HCT116 (cell line): ENCODE results near the gene RYR3. TPM values are rescaled to one million over a fixed set of nuclear protein-coding genes. Genes with fewer than 3 reads are reported as not detected.

Source experiments
- ATAC-seq: fragments of 200-7000 bp; cut with Tn5 transposase; 2 replicates; pipeline ENCODE4 v1.9.1; 2020; ENCODE audit warnings: mild to moderate bottlenecking, moderate library complexity
- BruUV-seq: library from RNA; stranded (reverse); fragments of 400-500 nt; replicated peaks from 2 replicates; lab custom pipeline; 2021; lab: Mats Ljungman, UMichigan
- CTCF ChIA-PET: fragments of 300-600 bp; sonication (Branson Sonifier 250); formaldehyde crosslinking; loops from one replicate; lab custom pipeline; 2021; ENCODE audit warnings: antibody characterized with exemption; lab: Charles Lee
- POLR2A ChIA-PET: fragments of 300-600, 350-600 bp; sonication (Branson Sonifier 250); formaldehyde crosslinking; loops from one replicate; lab custom pipeline; 2021; ENCODE audit warnings: antibody characterized with exemption; lab: Charles Lee
- RAD21 ChIA-PET, 2 experiments: fragments of 300-600 bp; sonication (Branson Sonifier 250); formaldehyde crosslinking; loops; one replicate each; lab custom pipeline; 2023; ENCODE audit warnings: low total read pairs in 2 of 2; ENCODE audit not compliant: uncharacterized antibody in 2 of 2, unreplicated experiment in 2 of 2, low non-redundant PET in 1 of 2; lab: Charles Lee
- DNase-seq: peaks from one replicate; pipeline ENCODE4 v3.0.0-alpha.2; 2010; ENCODE audit warnings: low read depth, low spot score
- H2AFZ ChIP-seq: fragments of 200-600 bp; shearing (Covaris generic), sonication (generic); 2 replicates; pipeline ENCODE4 v1.6.1; 2017; ENCODE audit warnings: low read depth, mixed run types, mixed read lengths, antibody characterized with exemption, low read length; ENCODE audit not compliant: poor library complexity, severe bottlenecking
- H3K27ac ChIP-seq: 2 replicates; pipeline ENCODE4 v1.5.1; 2012; ENCODE audit warnings: low read depth, low read length
- H3K27me3 ChIP-seq: fragments of 200-600 bp; sonication (generic); 2 replicates; pipeline ENCODE4 v1.6.1; 2016; ENCODE audit warnings: mixed run types, low read length, mixed read lengths; ENCODE audit not compliant: insufficient read depth
- H3K36me3 ChIP-seq, 2 experiments: fragments of 200-500 bp in 1 of 2; fragments of 200-600 bp in 1 of 2; sonication (Bioruptor generic) in 1 of 2; sonication (generic) in 1 of 2; 2 replicates each; pipeline versions ENCODE4 v1.5.1 to v1.6.1; 2014 to 2016; ENCODE audit warnings: low read length in 2 of 2, inconsistent platforms in 1 of 2, mixed read lengths in 1 of 2, mixed run types in 1 of 2; ENCODE audit not compliant: insufficient read depth in 2 of 2, control insufficient read depth in 1 of 2
- H3K4me1 ChIP-seq, 2 experiments: fragments of 200-600 bp in 1 of 2; sonication (generic) in 1 of 2; 2 replicates each; pipeline versions ENCODE4 v1.5.1 to v1.6.1; 2012 to 2017; ENCODE audit warnings: low read length in 2 of 2, inconsistent platforms in 1 of 2, mild to moderate bottlenecking in 1 of 2, mixed read lengths in 1 of 2, mixed run types in 1 of 2, moderate library complexity in 1 of 2; ENCODE audit not compliant: insufficient read depth in 2 of 2, control insufficient read depth in 1 of 2
- H3K4me2 ChIP-seq: fragments of 200-600 bp; sonication (generic); 2 replicates; pipeline ENCODE4 v1.6.1; 2017; ENCODE audit warnings: mixed run types, low read length, mixed read lengths
- H3K4me3 ChIP-seq, 2 experiments: fragments of 200-600 bp in 1 of 2; sonication (generic) in 1 of 2; replicated peaks in 1 of 2; 2 replicates each; pipeline ENCODE4 v1.5.1; 2011 to 2016; ENCODE audit warnings: low read length in 2 of 2, control low read depth in 1 of 2, low read depth in 1 of 2, mild to moderate bottlenecking in 1 of 2, mixed read lengths in 1 of 2, mixed run types in 1 of 2
- H3K79me2 ChIP-seq: fragments of 200-600 bp; sonication (generic); 2 replicates; pipeline ENCODE4 v1.6.1; 2017; ENCODE audit warnings: mild to moderate bottlenecking, mixed run types, low read length, moderate library complexity, mixed read lengths; ENCODE audit not compliant: insufficient read depth
- H3K9ac ChIP-seq: fragments of 200-600 bp; sonication (generic); 2 replicates; pipeline ENCODE4 v1.6.1; 2016; ENCODE audit warnings: low read length, mixed read lengths
- H3K9me2 ChIP-seq: fragments of 200-600 bp; sonication (generic), shearing (Covaris generic); 2 replicates; pipeline ENCODE4 v1.6.1; 2017; ENCODE audit warnings: mixed run types, mild to moderate bottlenecking, moderate library complexity; ENCODE audit not compliant: insufficient read depth
- H3K9me3 ChIP-seq, 2 experiments: fragments of 200-500 bp in 1 of 2; fragments of 200-600 bp in 1 of 2; sonication (Bioruptor generic) in 1 of 2; sonication (generic) in 1 of 2; 2 replicates each; pipeline ENCODE4 v1.6.1; 2014 to 2017; ENCODE audit warnings: low read length in 2 of 2, mixed read lengths in 2 of 2, inconsistent platforms in 1 of 2, low read depth in 1 of 2, mild to moderate bottlenecking in 1 of 2, mixed run types in 1 of 2, moderate library complexity in 1 of 2; ENCODE audit not compliant: control insufficient read depth in 1 of 2, insufficient read depth in 1 of 2
- H4K20me1 ChIP-seq: fragments of 200-600 bp; sonication (generic), shearing (Covaris generic); 2 replicates; pipeline ENCODE4 v1.6.1; 2017; ENCODE audit warnings: mixed run types, mild to moderate bottlenecking, moderate library complexity; ENCODE audit not compliant: insufficient read depth
- CEBPB ChIP-seq: IDR thresholded peaks from 2 replicates; pipeline ENCODE4 v1.6.1; 2012; ENCODE audit warnings: low read depth
- EZH2 ChIP-seq: fragments of 200-600 bp; sonication (generic); IDR thresholded peaks from 2 replicates; pipeline ENCODE4 v1.6.1; 2017; ENCODE audit warnings: antibody characterized with exemption, mixed run types
- JUND ChIP-seq: IDR thresholded peaks from 2 replicates; pipeline ENCODE4 v1.6.1; 2012
- POLR2AphosphoS5 ChIP-seq: IDR thresholded peaks from 2 replicates; pipeline ENCODE4 v1.6.1; 2011; ENCODE audit warnings: mild to moderate bottlenecking, low read depth, low read length, moderate library complexity
- RAD21 ChIP-seq: IDR thresholded peaks from 2 replicates; pipeline ENCODE4 v1.6.1; 2012; ENCODE audit warnings: low read depth, mild to moderate bottlenecking
- YY1 ChIP-seq: IDR thresholded peaks from 2 replicates; pipeline ENCODE4 v1.6.1; 2011; ENCODE audit warnings: low read length, low read depth, moderate library complexity, mild to moderate bottlenecking; ENCODE audit not compliant: insufficient replicate concordance; ENCODE audit errors: extremely low read depth
- ZNF274 ChIP-seq: fragments of 200-500 bp; sonication (Bioruptor generic); IDR thresholded peaks from 2 replicates; pipeline ENCODE4 v1.6.1; 2014; ENCODE audit warnings: mild to moderate bottlenecking, low read depth, low read length, inconsistent platforms
- intact Hi-C: fragments of 100-400 bp; cut with micrococcal nuclease; formaldehyde crosslinking; loops from 2 replicates; pipeline ENCODE4 v1.10.0; 2022
- total RNA-seq: library from RNA; stranded (reverse); gene quantifications from one replicate; pipeline ENCODE4 v1.2.1, GENCODE V29; 2021; ENCODE audit not compliant: unreplicated experiment

Gene RYR3
- total RNA-seq, 1 experiment from 2014 or later = not detected

DNA sequence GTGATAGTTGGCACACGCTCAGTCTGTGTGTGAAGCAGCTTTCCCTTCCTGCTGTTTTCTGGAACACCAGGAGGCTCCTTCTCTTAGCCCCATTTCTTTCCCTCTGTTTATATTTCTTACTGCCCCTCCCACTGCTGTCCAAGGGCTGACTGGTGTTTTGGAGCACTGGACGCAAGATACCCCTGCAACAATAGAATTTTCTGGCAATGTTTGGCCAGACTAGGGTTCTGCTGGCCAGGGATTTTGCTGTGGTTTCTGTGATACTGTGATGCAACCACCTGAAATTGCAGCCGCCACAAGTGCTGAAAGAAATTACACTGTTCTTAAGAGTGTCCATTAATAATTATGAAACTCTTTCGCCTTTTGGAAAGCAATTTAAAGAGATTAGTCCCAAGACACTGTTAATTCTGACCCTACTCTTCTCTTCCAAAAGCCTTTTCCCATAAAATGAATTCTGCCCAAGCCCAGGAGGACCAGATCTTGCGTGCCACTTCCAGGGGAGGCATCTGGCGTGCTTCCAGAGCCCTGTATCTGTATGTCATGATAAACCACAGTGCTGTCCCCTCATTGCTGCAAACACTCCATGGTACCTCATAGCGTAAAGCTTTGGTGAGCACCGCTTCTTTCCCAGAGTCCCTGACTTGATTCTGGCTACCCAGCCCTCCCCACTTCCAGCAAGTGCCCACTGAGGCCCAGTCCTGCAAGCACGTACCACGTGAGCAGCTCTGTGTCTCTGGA, 498.1 kb downstream of the RYR3 start:
- H3K9ac ChIP-seq = no peak overlapping the region
- no peaks in the 10 kb centered on the region for H4K20me1 ChIP-seq
- ChIA-PET POLR2A (no interaction called here), CTCF (no interaction called here), RAD21 (no interaction called here)
- intact Hi-C loops = no loop called here
- H3K79me2 ChIP-seq = no peaks in the 10 kb centered on the region
- TF ChIP-seq ZNF274 (no peak), JUND (no peak), RAD21 (no peak)
- H3K9me3 ChIP-seq = no peaks in the 10 kb centered on the region
- H3K27ac ChIP-seq = no peak overlapping the region
- H3K36me3 ChIP-seq = no peaks in the 10 kb centered on the region
- no peak overlapping the region for H3K4me2 ChIP-seq
- no TSS peak for BruUV-seq
- H2AFZ ChIP-seq = no peak overlapping the region
- peaks cover 28% of the 10 kb centered on the region for H3K27me3 ChIP-seq
- ATAC-seq (no peak), DNase-seq (no peak)
- H3K4me3 ChIP-seq = no peak overlapping the region
- H3K9me2 ChIP-seq = no peaks in the 10 kb centered on the region
- H3K4me1 ChIP-seq = no peaks in the 10 kb centered on the region

DNA sequence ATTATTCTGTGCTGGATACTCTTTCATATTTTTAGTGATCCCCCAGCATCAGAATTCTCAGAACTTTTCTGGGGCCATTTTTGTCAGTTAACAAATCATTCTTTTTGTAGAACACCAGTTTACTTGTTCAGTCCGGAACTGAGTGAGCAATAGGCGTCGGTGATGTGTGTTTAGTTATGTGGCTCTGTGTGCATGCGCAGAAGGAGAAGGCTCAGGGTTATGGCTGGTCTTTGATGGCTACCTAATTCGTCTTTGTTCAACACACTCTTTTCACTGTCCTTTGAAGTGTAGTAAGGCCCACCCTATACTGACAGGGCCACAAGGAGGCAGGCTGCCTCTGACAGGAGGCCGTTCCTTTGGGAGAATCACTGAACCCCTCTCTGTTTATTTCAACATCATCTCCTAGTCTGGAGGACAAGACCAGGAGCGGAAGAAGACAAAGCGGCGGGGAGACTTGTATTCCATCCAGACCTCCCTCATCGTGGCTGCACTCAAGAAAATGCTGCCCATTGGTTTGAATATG, 499.4 kb downstream of the RYR3 start:
- H3K9ac ChIP-seq = no peak overlapping the region
- H3K4me2 ChIP-seq = no peak overlapping the region
- TF ChIP-seq POLR2AphosphoS5 (no peak), YY1 (no peak), EZH2 (no peak), CEBPB (no peak)
- H4K20me1 ChIP-seq = no peaks in the 10 kb centered on the region
- peaks cover 23% of the 10 kb centered on the region for H3K27me3 ChIP-seq
- no peaks in the 10 kb centered on the region for H3K4me1 ChIP-seq
- no peaks in the 10 kb centered on the region for H3K9me3 ChIP-seq
- intact Hi-C loops = no loop called here
- H3K27ac ChIP-seq = no peak overlapping the region
- no peaks in the 10 kb centered on the region for H3K9me2 ChIP-seq
- ChIA-PET POLR2A (no interaction called here), CTCF (no interaction called here), RAD21 (no interaction called here)
- DNase-seq = no peak
- H2AFZ ChIP-seq = no peak overlapping the region
- ATAC-seq = no peak
- no peak overlapping the region for H3K4me3 ChIP-seq
- H3K36me3 ChIP-seq = no peaks in the 10 kb centered on the region
- BruUV-seq = no TSS peak
- H3K79me2 ChIP-seq = no peaks in the 10 kb centered on the region
